ENCODE results near the gene STK16. TPM values are rescaled to one million over a fixed set of nuclear protein-coding genes. Genes with fewer than 3 reads are reported as not detected.

STK16 gene
- total RNA-seq, 4 donors from 2014 or later, result 4.4 to 19.3 (median 14.2) TPM

DNA sequence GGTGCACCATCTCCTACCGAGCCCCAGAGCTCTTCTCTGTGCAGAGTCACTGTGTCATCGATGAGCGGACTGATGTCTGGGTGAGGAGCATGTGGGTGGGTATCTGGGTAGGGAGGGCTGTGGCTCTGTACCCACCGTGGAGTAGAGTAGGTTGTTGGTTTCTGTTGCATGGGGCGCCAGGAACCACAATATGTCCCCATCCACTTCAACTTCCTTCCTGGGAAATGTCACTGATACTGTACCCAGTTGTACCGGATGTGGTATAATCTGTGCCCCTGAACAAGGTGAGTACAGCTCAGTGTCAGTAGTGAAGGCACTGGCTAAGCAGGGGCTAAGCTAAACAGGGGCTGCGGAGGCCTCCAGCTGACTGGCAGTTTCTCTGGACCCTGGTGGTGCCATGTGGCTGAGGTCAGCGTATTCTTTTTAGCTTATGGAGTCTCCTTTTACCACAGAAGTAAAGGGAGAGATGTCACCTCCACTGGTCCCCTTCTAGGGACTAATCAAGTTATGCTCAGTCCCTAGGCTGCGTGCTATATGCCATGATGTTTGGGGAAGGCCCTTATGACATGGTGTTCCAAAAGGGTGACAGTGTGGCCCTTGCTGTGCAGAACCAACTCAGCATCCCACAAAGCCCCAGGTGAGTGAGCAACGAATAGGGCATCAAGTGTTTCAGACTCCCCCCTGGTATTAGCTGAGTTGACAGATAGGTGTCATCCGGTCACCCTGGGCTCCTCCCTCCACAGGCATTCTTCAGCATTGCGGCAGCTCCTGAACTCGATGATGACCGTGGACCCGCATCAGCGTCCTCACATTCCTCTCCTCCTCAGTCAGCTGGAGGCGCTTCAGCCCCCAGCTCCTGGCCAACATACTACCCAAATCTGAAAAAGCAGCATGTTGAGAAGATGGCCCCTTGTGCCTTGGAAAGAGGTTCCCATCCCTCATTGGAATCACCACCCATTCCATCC, 2.7 kb downstream of the STK16 start:
- H3K9me3 ChIP-seq, result no peaks in the 10 kb centered on the region
- H3K36me3 ChIP-seq, result peaks cover 0 to 33% of the 10 kb centered on the region in 2 donors
- ATAC-seq, result no peak
- H3K27ac ChIP-seq, result peak overlapping the region; percentile 91 to 99 (median 96)
- no peaks in the 10 kb centered on the region for H3K27me3 ChIP-seq
- TF ChIP-seq POLR2A (IDR thresholded peaks at IDR 0.05), result no peak
- TF ChIP-seq, protein P1, sequence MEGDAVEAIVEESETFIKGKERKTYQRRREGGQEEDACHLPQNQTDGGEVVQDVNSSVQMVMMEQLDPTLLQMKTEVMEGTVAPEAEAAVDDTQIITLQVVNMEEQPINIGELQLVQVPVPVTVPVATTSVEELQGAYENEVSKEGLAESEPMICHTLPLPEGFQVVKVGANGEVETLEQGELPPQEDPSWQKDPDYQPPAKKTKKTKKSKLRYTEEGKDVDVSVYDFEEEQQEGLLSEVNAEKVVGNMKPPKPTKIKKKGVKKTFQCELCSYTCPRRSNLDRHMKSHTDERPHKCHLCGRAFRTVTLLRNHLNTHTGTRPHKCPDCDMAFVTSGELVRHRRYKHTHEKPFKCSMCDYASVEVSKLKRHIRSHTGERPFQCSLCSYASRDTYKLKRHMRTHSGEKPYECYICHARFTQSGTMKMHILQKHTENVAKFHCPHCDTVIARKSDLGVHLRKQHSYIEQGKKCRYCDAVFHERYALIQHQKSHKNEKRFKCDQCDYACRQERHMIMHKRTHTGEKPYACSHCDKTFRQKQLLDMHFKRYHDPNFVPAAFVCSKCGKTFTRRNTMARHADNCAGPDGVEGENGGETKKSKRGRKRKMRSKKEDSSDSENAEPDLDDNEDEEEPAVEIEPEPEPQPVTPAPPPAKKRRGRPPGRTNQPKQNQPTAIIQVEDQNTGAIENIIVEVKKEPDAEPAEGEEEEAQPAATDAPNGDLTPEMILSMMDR (IDR thresholded peaks at IDR 0.05 in 4 of 5, conservative IDR thresholded peaks at IDR 0.05 in 1 of 5), result no peak
- in situ Hi-C loops (cut with MboI; ENCODE audit: low sequenced_read_pairs in 4 of 4) (no loop called here), intact Hi-C loops (cut with DNase I; ENCODE audit: low total_unique reads) (loop anchor here (5.0 kb wide), 1 partner anchor 349 kb away; the partner anchor contains the start of gene STK11IP)
- H3K4me3 ChIP-seq, result peak overlapping the region in 1 of 4 donors; percentile 24
- DNase-seq, result no peak
- peaks cover 66 to 73% of the 10 kb centered on the region in 2 donors for H3K4me1 ChIP-seq

DNA sequence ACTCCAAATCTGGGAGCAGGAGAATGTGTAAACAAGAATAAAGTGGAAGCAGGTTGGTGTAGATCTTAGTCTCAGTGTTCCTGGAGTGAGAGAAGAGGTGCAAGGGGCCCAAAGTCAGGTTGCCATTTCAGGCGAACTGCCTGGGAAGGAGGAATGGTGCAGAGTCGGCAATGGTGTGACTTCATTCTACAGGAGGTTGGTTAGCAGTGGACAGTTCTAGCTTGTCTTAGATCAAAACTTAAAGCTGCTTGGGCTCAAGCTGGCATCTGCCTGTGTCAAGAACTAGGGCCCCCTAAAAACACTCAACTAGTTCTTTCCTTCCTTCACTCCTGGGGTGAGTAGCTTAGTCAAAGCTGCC, 3.5 kb downstream of the STK16 start:
- in situ Hi-C loops (cut with MboI; ENCODE audit: low sequenced_read_pairs in 4 of 4) (no loop called here), intact Hi-C loops (cut with DNase I; ENCODE audit: low total_unique reads) (loop anchor here (5.0 kb wide), 1 partner anchor 348 kb away; the partner anchor contains the start of gene STK11IP)
- no peak for DNase-seq

DNA sequence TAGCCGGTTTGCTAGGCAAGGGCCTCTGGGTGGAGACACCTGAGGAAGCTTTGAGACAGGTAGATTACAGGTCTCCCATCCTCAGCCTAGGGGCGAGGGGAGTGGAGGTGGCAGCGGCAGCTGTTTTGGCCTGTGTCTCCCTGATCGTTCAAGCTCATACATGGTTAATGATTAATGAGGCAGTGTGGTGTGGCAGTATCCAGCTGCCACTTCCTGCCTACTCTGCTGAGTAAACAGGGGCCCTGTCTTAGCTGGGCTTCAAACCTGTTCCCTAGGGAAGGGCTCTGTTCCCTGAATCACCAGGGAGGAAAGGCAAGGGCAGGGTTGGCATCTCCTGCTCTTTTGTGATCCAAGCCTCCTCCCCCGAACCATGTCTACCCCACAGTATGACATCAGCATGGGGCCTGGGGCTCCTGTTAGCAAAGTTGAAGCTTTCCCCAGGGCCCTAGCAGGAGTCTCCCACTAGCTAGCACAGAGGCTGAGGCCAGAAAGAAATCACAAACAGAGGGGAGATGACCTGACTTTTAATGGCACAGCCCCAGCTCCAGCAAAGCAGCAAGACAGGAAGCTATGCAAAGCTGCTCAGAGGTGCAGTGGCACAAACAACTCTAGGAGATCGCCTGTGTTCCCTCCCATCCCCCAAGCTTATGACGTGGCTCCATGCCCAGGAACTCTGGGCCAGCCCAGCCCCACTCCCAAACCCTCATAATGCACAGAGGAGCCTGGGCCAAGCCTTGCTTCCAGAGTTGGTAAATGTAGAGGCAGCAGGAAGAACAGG, 4.1 kb downstream of the STK16 start:
- no peaks in the 10 kb centered on the region for H3K9me3 ChIP-seq
- H3K4me1 ChIP-seq, result peaks cover 65 to 82% of the 10 kb centered on the region in 2 donors
- TF ChIP-seq POLR2A (IDR thresholded peaks at IDR 0.05), result no peak
- TF ChIP-seq, protein P1 (IDR thresholded peaks at IDR 0.05 in 4 of 5, conservative IDR thresholded peaks at IDR 0.05 in 1 of 5), result no peak
- peak overlapping the region; percentile 8 to 37 (median 30) for H3K4me3 ChIP-seq
- H3K27ac ChIP-seq, result peak overlapping the region; percentile 91 to 99 (median 96)
- no peaks in the 10 kb centered on the region for H3K27me3 ChIP-seq
- DNase-seq (peak; percentile 69 to 77), ATAC-seq (peak; percentile 3 to 18)
- intact Hi-C loops (cut with DNase I; ENCODE audit: low total_unique reads), result loop anchor here (5.0 kb wide), 1 partner anchor 348 kb away; the partner anchor contains the start of gene STK11IP
- in situ Hi-C loops (cut with MboI; ENCODE audit: low sequenced_read_pairs in 4 of 4), result no loop called here
- H3K36me3 ChIP-seq, result peaks cover 0 to 33% of the 10 kb centered on the region in 2 donors

More for the DNA sequence above, 3.5 kb downstream of the STK16 start:
- peak overlapping the region in 3 of 4 donors; percentile 7 to 37 (median 24) for H3K4me3 ChIP-seq
- TF ChIP-seq POLR2A (IDR thresholded peaks at IDR 0.05), result no peak
- TF ChIP-seq, protein P1 (IDR thresholded peaks at IDR 0.05 in 4 of 5, conservative IDR thresholded peaks at IDR 0.05 in 1 of 5), result no peak
- H3K27ac ChIP-seq, result peak overlapping the region; percentile 91 to 99 (median 96)
- H3K4me1 ChIP-seq, result peaks cover 66 to 79% of the 10 kb centered on the region in 2 donors
- H3K36me3 ChIP-seq, result peaks cover 0 to 33% of the 10 kb centered on the region in 2 donors
- H3K9me3 ChIP-seq, result no peaks in the 10 kb centered on the region
- no peak for ATAC-seq
- no peaks in the 10 kb centered on the region for H3K27me3 ChIP-seq

DNA sequence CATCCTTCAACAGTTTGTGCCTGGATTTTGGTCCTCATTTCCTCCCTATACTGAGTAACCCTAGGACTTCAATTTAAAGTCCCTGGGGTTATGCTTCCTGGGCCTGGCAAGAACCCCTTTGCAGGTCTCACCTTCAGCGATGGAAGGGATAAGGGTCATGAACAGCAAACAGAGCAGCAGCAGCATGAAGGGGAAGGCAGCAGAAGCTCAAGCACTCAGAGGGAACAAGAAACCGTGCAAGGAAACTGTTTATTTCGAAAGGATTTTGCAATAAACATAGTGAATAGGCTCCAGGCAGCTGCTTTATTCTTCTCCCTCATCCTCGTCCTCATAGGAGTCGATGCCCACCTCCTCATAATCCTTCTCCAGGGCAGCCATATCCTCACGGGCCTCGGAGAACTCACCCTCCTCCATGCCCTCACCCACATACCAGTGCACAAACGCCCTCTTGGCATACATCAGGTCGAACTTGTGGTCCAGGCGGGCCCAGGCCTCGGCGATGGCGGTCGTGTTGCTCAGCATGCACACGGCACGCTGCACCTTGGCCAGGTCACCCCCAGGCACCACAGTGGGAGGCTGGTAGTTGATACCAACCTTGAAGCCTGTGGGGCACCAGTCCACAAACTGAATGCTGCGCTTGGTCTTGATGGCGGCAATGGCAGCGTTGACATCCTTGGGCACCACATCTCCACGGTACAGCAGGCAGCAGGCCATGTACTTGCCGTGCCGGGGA, 4.9 kb downstream of the STK16 start:
- in situ Hi-C loops (cut with MboI; ENCODE audit: low sequenced_read_pairs in 4 of 4), result no loop called here

More for the DNA sequence above, 4.9 kb downstream of the STK16 start:
- no peak for TF ChIP-seq POLR2A (IDR thresholded peaks at IDR 0.05)
- TF ChIP-seq, protein P1 (IDR thresholded peaks at IDR 0.05 in 4 of 5, conservative IDR thresholded peaks at IDR 0.05 in 1 of 5), result no peak
- ATAC-seq (no peak), DNase-seq (no peak)
- Histone ChIP-seq H3K27me3 (no peaks in the 10 kb centered on the region), H3K4me3 (peak overlapping the region; percentile 8 to 37 (median 30)), H3K4me1 (peaks cover 59 to 82% of the 10 kb centered on the region in 2 donors), H3K9me3 (no peaks in the 10 kb centered on the region), H3K36me3 (peaks cover 0 to 33% of the 10 kb centered on the region in 2 donors), H3K27ac (peak overlapping the region; percentile 91 to 99 (median 96))
- intact Hi-C loops (cut with DNase I; ENCODE audit: low total_unique reads), result loop anchor here (5.0 kb wide), 1 partner anchor 253 kb away; no protein-coding TSS in a partner anchor
